Bladder microvascular endothelial cell (primary cell): ENCODE data around the gene KCNG3. TPM values are rescaled to one million over a fixed set of nuclear protein-coding genes. Genes with fewer than 3 reads are reported as not detected.

ENCODE experiments used
- total RNA-seq: library from RNA; depleted of rRNA; stranded (reverse); fragments of >200 nt; gene quantifications from 2 replicates; pipeline ENCODE4 v1.2.3, GENCODE V29; 2014

Gene KCNG3
- not detected in 2 replicates for total RNA-seq

GRCh38 chr2:42493468-42494354 lies at the start of gene KCNG3:
TSS of gene KCNG3 (minus strand) at chr2:42493982. CDS start at chr2:42493501, 481 bp downstream.

Other genes starting within 250 kb of the KCNG3 start
- gene COX7A2L, start 132.8 kb downstream of the KCNG3 start, total RNA-seq: 103 and 122 TPM in 2 replicates
- 14.2 and 27.6 TPM in 2 replicates for gene MTA3, start 74.7 kb upstream of the KCNG3 start, total RNA-seq